GM18909 (cell line): ENCODE measurements around the gene DDX39A.
"Not testable (repeated sequence)": the region's sequence is repeated elsewhere in the genome, so short reads cannot be mapped to it uniquely, and the experiment has no call there.

Experiments
- ATAC-seq: cut with Tn5 transposase; IDR thresholded peaks from one replicate; pipeline ENCODE4 v1.9.1; 2021; ENCODE audit warnings: mild to moderate bottlenecking; ENCODE audit not compliant: unreplicated experiment, poor library complexity

The DDX39A gene

DNA sequence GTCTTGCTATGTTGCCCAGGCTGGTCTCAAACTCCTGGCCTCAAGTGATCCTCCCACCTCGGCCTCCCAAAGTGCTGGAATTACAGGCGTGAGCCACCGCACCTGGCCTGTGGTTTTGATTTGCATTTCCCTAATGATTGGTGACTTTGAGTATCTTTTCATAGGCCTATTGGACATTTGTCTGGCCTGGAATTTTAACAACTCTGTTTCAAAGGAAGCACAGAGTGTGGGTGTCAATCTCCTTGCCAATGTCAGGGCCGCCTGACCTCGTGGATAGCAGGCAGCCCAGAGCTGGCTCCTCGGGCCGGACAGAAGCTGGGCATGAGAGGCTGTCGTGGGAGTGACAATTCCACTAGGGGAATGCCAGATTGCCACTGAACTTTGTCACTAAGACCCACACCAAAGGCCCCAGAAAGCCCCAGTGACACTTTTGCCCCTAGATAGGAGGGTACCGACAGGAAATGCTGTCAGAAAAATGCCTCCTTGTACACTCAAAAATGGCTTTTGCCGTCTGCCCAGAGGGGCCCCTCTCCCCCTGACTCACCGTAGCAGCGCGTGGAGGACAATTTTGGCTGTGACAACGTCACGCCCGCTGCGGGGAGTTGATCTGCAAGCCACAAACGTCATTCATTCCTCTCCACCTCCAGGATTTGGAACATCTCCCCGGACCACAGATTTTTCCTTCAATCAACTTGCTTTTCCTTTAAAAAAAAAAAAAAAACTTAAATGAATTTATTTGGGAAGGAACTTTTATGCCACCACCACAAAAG lies 49.6 kb downstream of the DDX39A start:
- ATAC-seq: no peak

DNA sequence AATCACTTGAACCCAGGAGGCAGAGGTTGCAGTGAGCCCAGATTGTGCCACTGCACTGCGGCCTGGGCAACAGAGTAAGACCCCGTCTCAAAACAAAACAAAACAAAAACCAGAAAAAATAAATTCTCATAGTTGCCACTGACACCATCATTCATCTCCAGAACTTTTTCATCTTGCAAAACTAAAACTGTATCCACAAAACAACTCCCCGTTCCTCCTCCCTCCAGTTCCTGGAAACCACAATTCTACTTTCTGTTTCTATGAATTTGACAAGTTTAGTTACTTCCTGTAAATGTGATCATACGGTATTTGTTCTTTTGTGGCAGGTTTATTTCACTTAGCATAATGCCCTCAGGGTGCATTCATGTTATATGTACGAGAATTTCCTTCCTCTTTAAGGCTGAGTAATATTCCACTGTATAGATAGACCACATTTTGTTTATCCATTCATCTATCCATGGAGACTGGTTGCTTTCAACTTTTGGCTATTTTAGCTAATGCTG lies 51.1 kb downstream of the DDX39A start:
- ATAC-seq: no peak

DNA sequence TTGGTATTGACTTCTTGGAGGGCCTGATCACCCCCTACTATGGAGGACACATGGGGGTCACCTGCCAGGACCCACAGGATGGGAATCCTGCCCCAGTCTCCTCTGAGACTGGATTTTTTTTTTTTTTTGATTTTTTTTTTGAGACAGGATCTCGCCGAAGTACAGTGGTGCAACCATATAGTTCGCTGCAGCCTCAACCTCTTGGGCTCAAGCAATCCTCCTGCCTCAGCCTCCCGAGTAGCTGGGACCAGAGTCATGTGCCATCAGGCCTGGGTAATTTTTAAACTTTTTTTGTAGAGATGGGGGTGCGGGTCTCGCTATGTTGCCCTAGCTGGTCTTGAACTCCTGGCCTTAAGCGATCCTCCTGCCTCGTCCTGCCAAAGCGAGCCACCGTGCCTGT lies 52.1 kb downstream of the DDX39A start:
- no peak for ATAC-seq

DNA sequence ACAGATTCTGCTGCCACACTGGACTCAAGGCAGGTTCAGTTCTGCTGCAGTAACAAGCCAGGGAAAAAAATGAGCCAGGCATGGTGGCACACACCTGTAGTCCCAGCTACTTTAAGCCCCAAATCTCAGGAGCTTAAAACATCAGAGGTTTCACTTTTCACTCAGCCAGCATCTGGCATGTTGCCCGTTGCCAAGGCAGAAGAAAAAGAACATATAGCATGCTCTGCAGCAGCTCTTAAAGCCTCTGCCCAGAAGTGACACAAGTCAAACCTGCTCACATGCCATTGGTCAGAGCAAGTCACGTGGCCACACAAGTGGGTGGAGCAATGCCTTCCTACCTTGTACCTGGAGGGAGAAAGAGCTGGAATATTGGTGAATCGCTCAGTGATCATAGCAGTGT lies 52.6 kb downstream of the DDX39A start:
- peak; percentile 56 for ATAC-seq

DNA sequence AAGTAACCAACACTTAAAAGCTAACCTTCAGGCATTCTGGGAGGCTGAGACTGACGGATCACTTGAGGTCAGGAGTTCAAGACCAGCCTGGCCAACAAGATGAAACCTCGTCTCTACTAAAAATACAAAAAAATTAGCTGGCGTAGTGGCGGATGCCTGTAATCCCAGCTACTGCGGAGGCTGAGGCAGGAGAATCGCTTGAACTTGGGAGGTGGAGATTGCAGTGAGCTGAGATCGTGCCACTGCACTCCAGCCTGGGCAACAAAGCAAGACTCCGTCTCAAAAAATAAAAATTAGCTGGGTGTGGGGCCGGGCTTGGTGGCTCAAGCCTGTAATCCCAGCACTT lies 55.1 kb downstream of the DDX39A start:
- not testable (repeated sequence) for ATAC-seq

DNA sequence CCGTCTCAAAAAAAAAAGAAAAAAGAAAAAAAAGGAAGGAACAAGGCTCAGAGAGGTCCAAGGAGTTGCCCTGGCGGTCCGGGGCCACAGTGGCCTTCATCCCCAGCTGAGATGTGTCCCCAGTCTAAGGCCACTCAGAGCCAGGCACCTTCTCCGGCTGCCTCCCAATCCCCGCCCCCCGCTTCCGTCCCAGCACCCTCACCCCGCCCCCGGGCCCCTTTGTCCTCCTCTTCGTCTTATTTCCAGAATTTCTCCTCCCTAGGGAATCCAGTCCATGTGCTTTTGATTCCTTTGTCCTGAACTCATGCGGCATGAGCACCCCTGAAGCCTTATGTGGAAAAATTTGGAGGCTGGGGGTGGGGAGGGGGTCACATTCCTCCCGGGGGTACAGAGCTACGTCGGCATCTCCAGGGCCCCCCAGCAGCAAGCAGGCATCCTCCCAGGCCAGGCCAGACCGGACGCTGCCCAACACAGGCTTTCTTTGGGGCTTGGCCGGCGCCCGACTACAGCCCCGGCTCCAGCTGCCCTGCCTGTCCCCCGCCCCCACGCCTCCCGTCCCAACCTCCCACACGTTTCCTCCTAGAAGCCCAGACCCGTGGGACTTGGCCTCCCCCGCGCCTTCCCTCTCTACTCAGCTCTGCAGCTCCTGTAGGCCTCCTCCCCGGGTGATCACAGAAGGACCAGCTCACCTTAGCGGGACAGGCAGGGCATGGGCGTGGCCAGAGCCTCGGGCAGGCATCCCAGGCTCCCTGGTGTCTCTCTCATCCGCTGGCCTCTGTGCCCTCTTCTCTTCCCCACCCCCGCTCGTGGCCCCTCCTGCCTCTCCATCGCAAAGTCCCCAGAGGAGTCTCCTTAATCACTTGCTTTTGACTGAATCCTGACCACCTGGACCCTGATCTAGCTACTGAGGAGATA lies 55.7 kb downstream of the DDX39A start:
- ATAC-seq: no peak

DNA sequence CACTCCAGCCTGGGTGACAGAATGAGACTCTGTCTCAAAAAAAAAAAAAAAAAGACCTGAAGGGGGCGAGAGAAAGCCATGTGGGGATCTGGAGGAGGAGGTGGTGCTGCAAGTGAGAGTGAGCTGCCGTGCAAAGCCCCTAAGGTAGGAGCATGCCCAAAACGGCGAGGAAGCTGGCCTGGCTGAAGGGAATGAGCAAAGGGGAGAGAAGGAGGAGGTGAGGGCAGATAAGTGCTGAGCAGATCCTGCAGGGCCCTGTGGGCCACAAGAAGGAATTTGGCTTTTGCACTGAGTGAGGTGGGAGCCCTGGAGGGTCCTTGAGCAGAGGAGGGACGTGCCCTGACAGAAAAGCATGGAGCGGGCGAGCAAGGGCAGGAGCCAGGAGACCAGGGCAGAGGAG lies 57.3 kb downstream of the DDX39A start:
- ATAC-seq: no peak
